ENCODE data around the gene WWC1.
A peak's percentile ranks its signal among the peaks of the same experiment; 100 is the strongest.

The WWC1 gene

DNA sequence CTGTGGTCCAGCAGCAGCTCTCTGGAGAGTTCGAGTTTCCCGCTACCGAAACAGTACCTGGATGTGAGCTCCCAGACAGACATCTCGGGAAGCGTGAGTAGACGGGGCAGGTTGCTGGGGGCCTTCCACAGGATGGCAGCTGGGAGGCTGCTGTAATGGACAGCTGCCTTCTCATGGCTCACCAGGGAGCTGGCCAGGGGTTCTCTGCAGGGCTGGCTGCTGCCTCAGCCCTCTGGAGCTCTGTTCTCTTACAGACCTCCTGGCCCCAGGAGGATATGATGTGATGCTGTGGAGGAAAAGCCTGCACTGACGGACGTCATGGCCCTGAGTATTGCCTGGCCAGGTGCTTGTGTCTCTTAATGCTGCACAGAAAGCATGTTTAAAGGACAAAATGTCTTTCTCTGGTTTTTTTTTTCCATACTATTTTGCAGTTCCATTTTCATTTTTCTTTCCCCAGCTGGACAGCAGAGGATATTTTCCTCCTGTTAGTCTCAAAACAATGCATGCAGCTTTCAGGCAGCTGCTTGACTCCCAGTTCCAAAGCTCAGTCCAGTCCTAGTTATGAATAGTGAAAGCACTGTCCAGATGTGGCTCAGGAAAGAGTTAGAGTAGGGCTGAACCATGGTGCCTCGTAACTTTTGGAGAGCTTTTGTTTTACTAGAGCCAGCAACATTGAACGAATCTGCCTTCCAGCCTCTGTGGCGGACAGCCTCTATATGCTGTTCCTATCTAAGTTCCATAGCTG, 117.3 kb downstream of the WWC1 start:
- no peak for DNase-seq (ENCODE audit: low read depth in 2 of 3, low spot score in 1 of 3)

DNA sequence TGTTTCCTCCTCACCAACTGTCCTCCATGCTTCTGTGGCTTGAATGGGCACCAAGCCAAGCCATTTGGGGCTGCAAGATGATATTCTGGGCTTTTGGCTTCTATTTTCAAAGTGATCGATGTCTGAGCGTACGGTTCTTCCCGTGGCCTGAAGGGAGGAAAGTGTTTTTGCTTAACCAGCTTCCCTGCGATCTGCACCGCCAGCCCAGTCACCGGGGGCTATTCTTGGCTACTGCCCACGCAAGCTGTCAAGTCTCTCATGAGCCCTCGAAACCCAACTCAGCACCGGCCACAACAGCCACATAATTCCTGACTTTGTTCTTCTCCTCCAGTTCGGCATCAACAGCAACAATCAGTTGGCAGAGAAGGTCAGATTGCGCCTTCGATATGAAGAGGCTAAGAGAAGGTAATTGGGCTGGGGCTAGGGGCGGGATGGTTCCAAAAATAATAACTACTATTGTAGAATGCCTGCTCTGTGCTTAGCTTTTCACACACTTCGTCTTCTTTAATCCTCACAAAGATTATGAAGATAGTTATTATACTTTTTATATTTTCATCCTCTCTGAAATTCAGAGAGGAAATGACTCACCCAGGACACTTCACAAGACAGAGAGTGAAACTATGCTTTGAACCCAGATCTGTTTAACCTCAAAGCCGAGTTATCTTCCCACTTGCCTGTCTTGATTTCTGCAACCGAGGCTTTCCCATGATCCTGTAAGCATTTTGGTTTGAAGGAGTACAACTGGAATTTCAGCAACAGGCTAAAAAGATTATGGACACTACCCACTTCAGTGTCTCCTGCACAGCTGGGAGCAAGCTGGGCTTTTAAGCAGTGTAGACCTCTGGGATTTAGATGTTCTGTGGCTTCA, 118.4 kb downstream of the WWC1 start:
- DNase-seq (ENCODE audit: low read depth in 2 of 3, low spot score in 1 of 3), result peak; percentile 14 to 29 (median 26)

DNA sequence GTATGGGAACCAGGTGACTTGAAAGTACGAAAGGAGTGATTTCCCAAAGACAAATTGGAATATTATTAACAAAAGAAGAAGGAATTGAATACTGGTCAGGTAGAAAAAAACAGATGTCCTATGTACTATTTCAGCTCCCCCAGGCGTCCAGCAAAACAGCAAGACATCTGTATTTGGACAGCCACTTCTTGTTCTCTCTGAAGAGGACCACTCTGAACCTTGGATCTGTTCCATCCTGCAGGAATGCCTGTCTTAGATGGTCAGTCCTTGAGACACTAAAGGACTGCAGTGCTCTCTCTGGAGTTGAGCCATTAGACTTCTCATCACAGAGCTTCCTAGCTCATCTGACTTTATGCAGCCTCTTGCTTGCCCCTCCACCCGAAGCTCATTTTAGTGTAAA, 120.4 kb downstream of the WWC1 start:
- DNase-seq (ENCODE audit: low read depth in 2 of 3, low spot score in 1 of 3), result no peak

DNA sequence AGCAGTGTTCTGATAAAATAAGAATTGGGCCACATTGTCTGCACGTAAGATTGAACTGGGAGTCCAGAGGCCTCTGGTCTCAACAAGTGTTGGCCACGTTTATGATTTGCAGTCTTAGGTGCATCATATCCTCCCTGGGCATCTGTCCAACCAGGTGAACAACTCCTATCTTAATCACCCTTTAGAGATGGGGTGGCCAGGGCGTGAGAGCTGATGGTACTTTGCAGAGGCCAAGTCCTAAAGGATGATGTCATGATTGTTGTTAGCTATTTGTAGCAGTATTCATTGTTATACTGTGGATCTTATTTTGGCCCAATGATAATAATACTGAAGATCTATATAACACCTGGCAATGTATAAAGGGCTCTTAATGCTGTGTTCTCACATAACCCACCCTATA, 121.6 kb downstream of the WWC1 start:
- no peak for DNase-seq (ENCODE audit: low read depth in 2 of 3, low spot score in 1 of 3)

DNA sequence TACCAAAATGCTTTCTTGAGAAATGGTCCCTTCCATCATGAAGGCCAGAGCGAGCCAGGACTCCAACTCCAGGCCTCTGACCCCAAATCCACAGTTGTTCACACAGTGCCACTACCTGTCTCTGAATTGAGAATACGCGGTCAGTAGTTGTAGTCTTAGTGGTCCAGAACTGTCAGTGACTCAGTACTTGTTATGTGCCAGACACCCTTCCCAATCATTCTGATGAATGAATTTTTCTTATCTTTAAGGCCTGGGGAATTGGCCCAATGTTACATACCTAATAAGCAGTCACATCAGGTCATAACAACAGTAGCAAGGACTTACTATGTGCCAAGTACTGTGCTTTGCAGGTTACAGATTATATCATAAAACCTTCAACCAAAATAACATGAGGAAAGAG, 122.2 kb downstream of the WWC1 start:
- DNase-seq (ENCODE audit: low read depth in 2 of 3, low spot score in 1 of 3), result no peak

DNA sequence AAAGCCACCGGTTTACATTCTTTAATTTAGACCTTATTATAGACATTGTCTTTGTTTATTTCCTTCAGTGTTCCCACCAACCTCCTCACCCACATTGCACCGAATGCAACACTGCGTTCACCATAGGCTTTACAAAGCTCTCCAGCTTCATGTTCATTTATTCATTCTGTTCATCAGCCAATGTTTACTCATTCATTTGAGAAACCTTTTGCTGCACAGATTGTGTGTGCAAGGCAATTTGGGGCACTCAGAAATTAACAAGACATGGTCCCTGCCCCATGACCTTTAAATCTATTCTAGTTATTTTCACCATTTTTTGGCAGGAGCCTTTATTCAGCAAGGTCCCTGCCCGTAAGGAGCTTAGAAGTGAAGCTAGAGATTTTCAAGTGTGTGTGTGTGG, 124.0 kb downstream of the WWC1 start:
- no peak for DNase-seq (ENCODE audit: low read depth in 2 of 3, low spot score in 1 of 3)

DNA sequence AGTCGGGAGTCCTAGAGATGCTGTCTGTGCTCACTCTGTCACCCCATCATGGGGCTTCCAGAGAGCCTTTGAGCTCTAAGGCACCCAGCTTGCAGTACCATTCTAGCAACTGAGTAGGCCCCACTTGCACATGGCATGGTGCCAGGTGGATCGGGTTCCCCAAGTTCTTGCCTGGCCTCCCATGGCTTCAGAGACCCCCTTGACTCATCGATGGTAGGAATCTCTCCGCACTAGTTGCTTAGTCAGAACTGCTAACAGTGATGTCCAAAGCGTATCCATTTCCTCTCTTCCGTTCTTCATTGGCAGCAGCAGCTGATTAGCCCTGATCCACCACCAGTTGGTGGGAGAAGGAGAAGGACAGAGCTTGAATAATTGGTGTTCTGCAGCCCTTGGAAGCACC, 124.5 kb downstream of the WWC1 start:
- no peak for DNase-seq (ENCODE audit: low read depth in 2 of 3, low spot score in 1 of 3)

DNA sequence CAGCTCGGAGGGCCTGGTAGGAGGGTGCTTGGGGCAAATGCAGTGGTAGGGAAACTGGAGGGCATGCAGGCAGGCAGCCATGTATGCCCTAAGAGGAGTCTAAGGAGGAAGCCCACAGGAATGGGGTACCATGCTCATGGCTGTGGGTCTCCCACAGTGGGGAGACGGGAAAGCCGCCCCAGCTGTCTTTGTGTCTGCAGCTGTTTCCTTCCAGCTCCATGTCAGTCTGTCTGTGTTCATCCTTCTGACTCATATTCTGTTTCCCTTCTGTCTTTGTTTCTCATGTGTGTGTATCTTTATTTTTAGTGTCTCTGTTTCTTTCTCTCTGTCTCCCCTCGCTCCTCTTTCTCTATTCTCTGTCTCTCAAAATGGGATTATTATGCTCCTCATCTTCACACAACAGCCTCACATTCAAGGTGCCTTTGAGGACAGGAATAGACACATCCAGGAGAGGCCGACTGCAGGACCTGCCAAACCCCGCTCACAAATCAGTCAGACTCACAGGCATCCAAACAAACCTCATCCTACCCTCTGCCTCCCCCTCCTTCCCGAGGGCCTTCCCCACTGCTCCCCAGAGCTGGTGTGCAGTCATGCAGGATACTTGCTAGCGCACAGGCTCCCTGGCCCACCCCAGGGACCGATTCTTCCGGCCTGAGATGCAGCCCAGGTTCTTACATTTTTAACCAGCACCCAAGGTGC, 126.4 kb downstream of the WWC1 start:
- no peak for DNase-seq (ENCODE audit: low read depth in 2 of 3, low spot score in 1 of 3)

DNA sequence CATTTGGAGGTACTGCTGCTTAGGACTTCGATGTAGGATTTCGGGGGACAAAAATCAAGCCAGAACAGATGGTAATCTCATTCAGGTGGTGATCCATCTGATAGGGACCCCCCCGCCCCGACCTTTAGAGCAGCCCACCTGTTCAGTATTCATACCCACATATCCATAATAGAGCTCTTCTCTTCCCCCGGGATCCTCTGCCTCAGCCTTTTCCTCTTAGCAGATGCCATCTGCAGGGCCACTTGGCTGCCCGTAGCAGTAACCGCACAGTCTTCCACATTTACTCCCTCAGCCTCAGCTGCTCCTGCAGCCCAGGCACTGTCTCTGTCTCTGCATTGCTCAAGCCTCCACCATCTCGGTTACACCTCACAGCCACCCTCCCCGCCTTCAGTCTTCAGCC, 129.0 kb downstream of the WWC1 start:
- DNase-seq (ENCODE audit: low read depth in 2 of 3, low spot score in 1 of 3), result no peak

DNA sequence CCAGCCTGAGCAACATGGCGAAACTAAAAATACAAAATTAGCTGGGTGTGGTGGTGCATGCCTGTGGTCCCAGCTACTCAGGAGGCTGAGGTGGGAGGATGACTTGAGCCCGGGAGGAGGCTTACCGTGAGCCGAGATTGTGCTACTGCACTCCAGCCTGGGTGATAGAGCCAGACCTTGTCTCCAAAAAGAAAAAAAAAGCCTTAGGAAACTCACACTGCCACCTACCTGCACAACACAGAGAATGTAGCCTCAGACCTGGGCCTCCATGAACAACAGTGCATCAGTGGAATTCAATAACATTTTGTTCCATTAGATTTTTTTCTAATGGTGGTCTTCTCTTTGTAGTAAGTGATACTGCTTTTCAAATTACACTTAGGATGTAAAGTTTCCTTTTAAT, 131.0 kb downstream of the WWC1 start:
- no peak for DNase-seq (ENCODE audit: low read depth in 2 of 3, low spot score in 1 of 3)

DNA sequence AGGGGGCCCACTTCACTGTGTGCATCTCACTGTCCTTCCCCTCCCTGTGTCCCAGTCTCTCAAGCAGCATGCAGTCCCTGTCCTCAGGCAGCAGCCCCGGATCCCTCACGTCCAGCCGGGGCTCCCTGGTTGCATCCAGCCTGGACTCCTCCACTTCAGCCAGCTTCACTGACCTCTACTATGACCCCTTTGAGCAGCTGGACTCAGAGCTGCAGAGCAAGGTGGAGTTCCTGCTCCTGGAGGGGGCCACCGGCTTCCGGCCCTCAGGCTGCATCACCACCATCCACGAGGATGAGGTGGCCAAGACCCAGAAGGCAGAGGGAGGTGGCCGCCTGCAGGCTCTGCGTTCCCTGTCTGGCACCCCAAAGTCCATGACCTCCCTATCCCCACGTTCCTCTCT, 132.0 kb downstream of the WWC1 start:
- no peak for DNase-seq (ENCODE audit: low read depth in 2 of 3, low spot score in 1 of 3)

DNA sequence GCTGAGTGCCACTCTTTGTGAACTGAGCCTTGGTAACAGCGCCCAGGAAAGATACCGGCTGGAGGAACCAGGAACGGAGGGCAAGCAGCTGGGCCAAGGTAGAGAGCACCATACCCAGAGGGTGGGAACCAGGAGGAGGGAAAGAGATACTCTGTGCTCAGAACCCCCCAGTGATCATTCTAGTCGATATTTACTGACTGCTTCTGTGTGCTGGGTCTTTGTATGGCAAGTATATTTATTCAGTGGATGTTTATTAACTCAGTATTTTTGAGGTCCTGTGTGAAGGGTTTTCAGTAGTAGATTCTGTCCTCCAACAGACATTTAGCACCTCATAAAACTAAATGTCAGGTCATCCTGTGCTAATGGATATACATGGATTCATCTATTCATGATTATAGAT, 132.5 kb downstream of the WWC1 start:
- DNase-seq (ENCODE audit: low read depth in 2 of 3, low spot score in 1 of 3), result no peak

DNA sequence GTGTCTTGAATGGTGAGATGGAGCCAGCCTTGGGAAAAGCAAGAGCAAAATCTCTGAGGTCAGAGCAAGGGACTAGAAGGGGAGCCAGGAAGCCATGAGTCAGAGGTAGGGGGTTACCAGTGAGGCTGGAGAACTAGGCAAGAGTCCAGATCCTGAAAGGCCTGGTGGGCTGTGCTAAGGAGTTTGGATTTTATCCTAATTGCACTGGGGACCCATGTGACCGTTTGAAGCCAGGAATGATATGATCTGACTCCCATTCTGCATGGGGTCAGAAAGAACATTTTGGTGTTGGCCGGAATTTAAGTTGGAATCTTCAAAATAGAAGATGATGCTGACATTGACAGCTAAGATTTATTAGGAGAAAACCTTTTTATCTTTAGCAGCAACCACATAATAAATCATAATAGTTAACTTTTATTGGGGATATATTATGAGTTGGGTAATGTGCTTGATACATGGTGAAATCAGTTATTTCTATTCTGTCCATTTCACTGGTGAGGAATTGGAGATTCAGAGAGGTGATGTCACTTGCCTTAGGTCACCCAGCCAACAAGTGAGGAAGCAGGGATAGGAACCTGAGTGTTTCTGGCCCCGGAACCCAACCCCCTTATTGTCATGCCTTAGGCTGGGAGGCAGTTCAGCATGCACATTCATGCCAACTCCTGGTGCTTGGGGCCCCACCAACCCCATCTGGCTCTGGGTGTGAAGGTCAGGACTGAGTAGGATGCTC, 133.3 kb downstream of the WWC1 start:
- DNase-seq (ENCODE audit: low read depth in 2 of 3, low spot score in 1 of 3), result no peak

DNA sequence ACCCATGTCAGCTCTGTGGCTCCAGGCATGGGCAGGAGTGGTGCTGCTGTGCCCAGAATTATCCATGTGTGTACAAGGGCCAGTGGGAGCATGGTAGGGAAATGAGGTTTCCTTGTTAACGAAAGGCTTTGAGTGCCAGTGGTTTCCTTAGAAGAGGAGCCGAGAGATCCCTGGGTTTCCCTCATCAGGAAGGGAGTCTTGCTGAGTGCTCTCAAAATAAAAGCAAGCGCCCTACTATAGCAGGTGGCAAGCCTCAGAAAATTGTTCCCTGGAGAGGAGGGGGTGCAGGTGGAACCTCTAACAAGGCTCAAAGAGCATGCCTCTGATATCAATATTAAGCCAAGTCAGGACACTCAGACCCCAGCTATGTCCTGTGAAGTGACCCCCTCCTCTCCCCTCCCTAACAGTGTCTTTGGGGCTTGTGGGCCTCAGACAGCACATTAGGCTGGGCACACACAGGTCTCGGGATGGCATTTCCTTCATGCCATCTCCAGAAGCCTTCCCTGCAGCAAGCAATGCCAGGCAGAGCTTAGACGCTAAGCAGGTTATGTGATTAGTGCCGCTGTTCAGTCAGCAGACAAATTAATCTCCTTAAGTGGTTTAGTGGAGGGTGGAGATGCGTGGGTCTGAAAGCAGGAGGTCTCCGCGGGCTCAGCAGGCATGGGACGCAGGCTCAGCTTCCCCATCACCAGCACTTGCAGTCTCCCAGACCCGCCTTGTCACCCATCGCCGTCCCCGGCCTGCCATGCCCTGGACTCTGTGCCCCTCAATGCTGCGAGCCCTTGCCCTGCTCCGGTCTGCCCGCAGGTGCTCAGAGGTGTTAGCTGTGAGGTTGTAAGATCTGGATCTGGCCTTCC, 134.8 kb downstream of the WWC1 start:
- no peak for DNase-seq (ENCODE audit: low read depth in 2 of 3, low spot score in 1 of 3)

DNA sequence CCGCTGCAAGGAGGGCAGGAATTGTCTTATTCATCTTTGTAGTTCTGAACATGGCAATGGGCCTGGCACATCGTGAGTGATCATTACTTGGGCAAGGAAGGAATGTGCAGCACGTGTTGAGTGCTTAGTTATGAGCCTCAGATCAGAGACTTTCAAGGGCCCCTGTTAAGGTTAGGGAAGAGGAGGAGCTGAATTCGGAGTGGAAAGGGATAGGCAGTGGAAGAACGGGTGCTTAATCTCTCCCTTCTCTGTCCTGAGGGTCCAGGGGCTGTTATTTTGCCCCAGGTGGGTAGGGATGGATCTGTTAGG, 135.4 kb downstream of the WWC1 start:
- no peak for DNase-seq (ENCODE audit: low read depth in 2 of 3, low spot score in 1 of 3)

DNA sequence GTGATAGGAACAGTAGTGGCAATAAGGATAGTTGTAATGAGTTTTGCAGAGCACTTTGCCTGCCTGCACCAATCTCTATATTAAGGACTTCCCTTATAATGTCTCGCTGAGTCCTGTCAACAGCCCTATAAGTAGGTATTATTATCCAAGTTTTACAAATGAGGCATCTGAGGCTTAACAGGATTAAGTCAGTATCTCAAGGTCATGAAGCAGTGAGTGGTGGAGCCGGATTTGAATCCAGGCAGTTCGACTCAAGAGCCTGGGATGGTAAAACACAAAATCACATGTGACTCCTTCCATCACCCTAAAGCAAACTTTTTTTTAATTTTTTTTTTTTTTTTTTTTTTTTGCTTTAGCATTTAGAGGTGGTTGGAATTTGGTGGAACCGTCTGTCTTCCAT, 135.8 kb downstream of the WWC1 start:
- no peak for DNase-seq (ENCODE audit: low read depth in 2 of 3, low spot score in 1 of 3)

DNA sequence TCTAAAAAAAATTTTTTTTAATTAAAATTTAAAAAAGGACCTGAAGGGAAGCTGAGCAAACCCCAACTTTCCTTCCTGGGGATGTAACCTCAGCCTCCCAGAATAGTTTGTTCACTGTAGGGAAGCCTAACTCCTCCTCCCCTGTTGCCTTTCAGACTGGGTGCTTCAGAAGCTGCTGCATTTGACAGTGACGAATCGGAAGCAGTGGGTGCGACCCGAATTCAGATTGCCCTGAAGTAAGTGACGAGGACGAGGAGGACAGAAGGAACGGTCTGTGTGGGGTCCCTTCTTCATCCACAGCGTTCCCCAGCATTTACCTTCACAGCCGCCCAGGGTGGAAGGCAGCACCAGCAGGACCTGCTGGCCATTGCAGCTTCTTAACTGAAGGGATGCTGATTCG, 137.1 kb downstream of the WWC1 start:
- DNase-seq (ENCODE audit: low read depth in 2 of 3, low spot score in 1 of 3), result no peak

DNA sequence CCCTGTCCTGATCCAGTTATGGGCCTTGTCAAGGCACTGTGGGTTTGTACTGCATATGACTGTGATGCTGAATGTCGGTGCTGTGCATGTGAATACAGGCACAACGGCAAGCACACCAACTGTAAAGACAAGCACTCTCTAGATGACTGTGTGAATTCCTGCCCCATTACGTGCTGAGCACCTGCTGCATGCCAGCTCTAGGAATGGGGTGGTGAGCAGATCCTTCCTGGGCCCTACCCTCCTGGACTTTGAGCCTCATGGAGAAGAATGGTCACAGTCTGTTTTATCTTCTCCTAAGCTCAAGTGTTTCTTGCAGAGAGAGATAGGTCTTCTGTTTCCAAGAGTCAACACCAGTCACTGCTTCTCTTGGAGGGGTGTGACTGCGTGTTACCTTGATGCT, 138.9 kb downstream of the WWC1 start:
- no peak for DNase-seq (ENCODE audit: low read depth in 2 of 3, low spot score in 1 of 3)

DNA sequence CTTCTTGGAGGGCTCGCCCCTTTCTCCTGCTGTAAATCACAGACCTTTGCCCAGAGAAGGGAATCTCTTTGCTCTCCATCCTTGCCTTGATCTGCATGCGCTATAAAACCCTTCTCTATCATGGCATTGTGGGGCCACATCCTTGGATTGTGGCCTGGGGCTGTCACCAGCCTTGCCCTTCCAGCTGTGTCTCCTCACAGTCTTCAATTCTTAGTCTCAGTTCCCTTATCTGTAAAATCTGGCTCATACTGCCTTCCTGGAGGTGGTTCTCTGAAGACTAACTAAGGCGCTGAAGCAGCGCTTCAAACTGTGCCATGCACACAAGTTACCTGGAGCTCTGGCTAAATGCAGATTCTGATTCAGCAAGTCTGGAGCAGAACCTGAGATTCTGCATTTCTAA, 141.5 kb downstream of the WWC1 start:
- DNase-seq (ENCODE audit: low read depth in 2 of 3, low spot score in 1 of 3), result no peak

DNA sequence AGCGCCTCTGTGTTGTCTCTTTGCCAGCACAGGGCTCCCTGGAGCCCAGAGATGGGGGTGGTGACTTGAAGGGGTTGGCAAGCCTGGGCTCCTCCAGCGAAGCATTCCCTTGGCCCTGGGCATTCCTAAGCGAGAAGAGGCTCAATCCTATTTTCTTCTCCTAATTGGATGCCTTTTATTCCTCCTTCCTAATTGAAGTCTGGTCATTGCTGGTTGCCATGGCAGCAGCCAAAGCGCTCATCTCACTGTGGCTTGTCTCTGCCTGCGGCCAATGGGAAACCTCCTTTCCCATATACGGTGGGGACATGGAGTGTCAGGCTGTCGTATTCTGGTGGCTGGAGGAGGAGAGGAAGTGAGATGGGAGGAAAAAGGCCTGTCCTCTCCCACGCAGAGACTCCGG, 142.6 kb downstream of the WWC1 start:
- no peak for DNase-seq (ENCODE audit: low read depth in 2 of 3, low spot score in 1 of 3)
